ENCODE data around the gene PABPN1. TPM values are rescaled to one million over a fixed set of nuclear protein-coding genes. Genes with fewer than 3 reads are reported as not detected.

The PABPN1 gene
- total and polyA plus RNA-seq, 9 of the 15 experiments (the other 6 are each of a cell fraction or from before 2014, with no cell fraction given), result 32.6 to 388 (median 178) TPM

- FAIRE-seq (no peak), ATAC-seq (peak; percentile 47), DNase-seq (ENCODE audit: extremely low read depth in 1 of 4, low spot score in 3 of 4) (peak in 1 of 4 experiments; percentile 57)
- intact Hi-C loops (cut with micrococcal nuclease) (loop anchor here (2.0 kb wide), 1 partner anchor 15 kb away; no protein-coding TSS in a partner anchor), in situ Hi-C loops (cut with MboI) (no loop called here)
- peaks cover 7 to 27% of the 10 kb centered on the region in 2 experiments; a peak in 4 of 5 replicates for H3K4me1 ChIP-seq (replicated peaks in 1 of 2; ENCODE audit: control insufficient read depth in 2 of 2, insufficient read depth in 2 of 2, low read length in 2 of 2)
- no peaks in the 10 kb centered on the region for H3K9me3 ChIP-seq (replicated peaks; ENCODE audit: control insufficient read depth, insufficient read depth, low read depth, low read length)
- no peaks in the 10 kb centered on the region for H4K20me1 ChIP-seq (replicated peaks; ENCODE audit: control insufficient read depth, insufficient read depth, low read length)
- peak overlapping the region; percentile 51 for H2AFZ ChIP-seq (ENCODE audit: low read depth, low read length)
- peaks cover 64% of the 10 kb centered on the region for H3K79me2 ChIP-seq (ENCODE audit: control insufficient read depth, insufficient read depth, low read length)
- peak overlapping the region; percentile 89 to 92 for H3K9ac ChIP-seq (ENCODE audit: insufficient read depth in 1 of 2, low read depth in 2 of 2, low read length in 2 of 2)
- 0% methylated on average over 13 of the region's 22 CpGs for WGBS (ENCODE audit: insufficient coverage, low coverage, missing lambda C conversion rate)
- ChIA-PET POLR2A (interaction anchor here (0.6 to 2.8 kb wide), 8 partner anchors 8 to 191 kb away, joined by 3 to 14 read pairs (median 9); partner anchors contain the start of genes ACIN1, C14orf119, PABPN1 and PPP1R3E), CTCF (ENCODE audit: low intra/inter-chr PET ratio) (no interaction called here)
- H3K27me3 ChIP-seq (ENCODE audit: control insufficient read depth in 2 of 2, insufficient read depth in 2 of 2, low read length in 2 of 2), result no peaks in the 10 kb centered on the region
- BruUV-seq (replicated peaks), result no TSS peak
- no peaks in the 10 kb centered on the region for H3K9me1 ChIP-seq (ENCODE audit: control insufficient read depth, insufficient read depth, low read length)
- H3K27ac ChIP-seq (ENCODE audit: extremely low read depth, low read depth, low read length), result peak overlapping the region; percentile 94
- peak overlapping the region; percentile 92 for H3K4me3 ChIP-seq
- H3K36me3 ChIP-seq (ENCODE audit: control insufficient read depth, insufficient read depth, low read length), result peaks cover 26% of the 10 kb centered on the region
- H3K4me2 ChIP-seq (ENCODE audit: insufficient read depth, low read length), result peak overlapping the region; percentile 97
- TF ChIP-seq CREB5 (CRISPR knock-in tag; IDR thresholded peaks at IDR 0.05) (no peak), BRD9 (IDR thresholded peaks at IDR 0.05; ENCODE audit: low read depth, partially characterized antibody) (no peak), MAFG (tag; conservative IDR thresholded peaks at IDR 0.05) (no peak), ZNF282 (CRISPR knock-in tag; IDR thresholded peaks at IDR 0.05) (no peak), RNF219 (CRISPR knock-in tag; IDR thresholded peaks at IDR 0.05) (no peak), STAT5A (IDR thresholded peaks at IDR 0.05; ENCODE audit: borderline replicate concordance, low read length) (no peak), ZNF766 (CRISPR knock-in tag; conservative IDR thresholded peaks at IDR 0.05) (no peak), ZNF224 (CRISPR knock-in tag; IDR thresholded peaks at IDR 0.05) (no peak), ZNF23 (CRISPR knock-in tag; IDR thresholded peaks at IDR 0.05) (no peak), TAF7 (tag; IDR thresholded peaks at IDR 0.05) (0 out of 2 replicates have a peak, but pooled peaks have one; percentile 16), MLLT1 (IDR thresholded peaks at IDR 0.05) (no peak; a peak in 1 of 4 replicates), CSDE1 (IDR thresholded peaks at IDR 0.05) (no peak), EZH2 (IDR thresholded peaks at IDR 0.05; ENCODE audit: borderline replicate concordance, low read depth, low read length) (no peak), NCOA2 (IDR thresholded peaks at IDR 0.05; ENCODE audit: partially characterized antibody in 2 of 2) (no peak), CBX3 (IDR thresholded peaks at IDR 0.05; ENCODE audit: borderline replicate concordance in 1 of 2, low read length in 2 of 2) (no peak), SPI1 (IDR thresholded peaks at IDR 0.05; ENCODE audit: borderline replicate concordance, low read depth, low read length) (peak; percentile 52; the same call in 1 of the 2 replicates), KDM1A (IDR thresholded peaks at IDR 0.05) (no peak), BDP1 (IDR thresholded peaks at IDR 0.05; ENCODE audit: insufficient read depth, insufficient read length) (no peak), GABPA (tag; conservative IDR thresholded peaks at IDR 0.05; ENCODE audit: low read depth) (peak; percentile 17; the same call in 1 of the 2 replicates)
Observed at GRCh38 chr14:23285530-23286019, 35.7 kb upstream of the PABPN1 start.

Measured in K562 (cell line).